ENCODE data around the gene FMOD.

DNA sequence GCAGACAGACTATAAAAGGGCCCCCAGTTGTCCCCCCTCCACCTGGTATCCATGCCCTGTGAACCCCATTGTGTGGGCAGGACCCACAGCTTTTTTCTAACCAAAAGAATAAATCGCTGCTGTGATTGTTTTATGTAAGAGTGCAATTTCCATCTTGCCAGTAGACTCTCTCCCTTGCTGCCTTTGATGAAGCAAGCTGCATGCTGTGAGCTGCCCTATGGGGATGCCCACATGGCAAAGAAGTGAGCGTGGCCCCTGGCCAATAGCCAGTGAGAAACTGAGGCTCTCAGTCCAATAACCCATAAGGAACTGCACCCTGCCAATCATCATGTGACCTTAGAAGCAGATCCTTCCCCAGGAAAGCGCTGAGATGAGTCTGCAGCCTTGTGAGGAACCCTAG lies 37.8 kb upstream of the FMOD start:
- TF ChIP-seq ZNF274 (IDR thresholded peaks at IDR 0.05; ENCODE audit: low read depth, low read length) (no peak), YY1 (IDR thresholded peaks at IDR 0.05; ENCODE audit: insufficient read depth, insufficient read length) (no peak), SUZ12 (IDR thresholded peaks at IDR 0.05; ENCODE audit: extremely low read depth, insufficient read depth, insufficient read length) (no peak)
